Tibial nerve (tissue), 4 donors: Measurements from ENCODE around the gene GALNT4.

Experiments used
- EP300 ChIP-seq, 2 donors: sonication (generic); formaldehyde crosslinking; IDR thresholded peaks; one replicate each; pipeline ENCODE4 v1.6.1; 2017; ENCODE audit warnings: antibody characterized with exemption in 2 of 2, mild to moderate bottlenecking in 1 of 2
- POLR2A ChIP-seq, 2 donors: fragments of 450-650 bp; IDR thresholded peaks; one replicate each; pipeline ENCODE4 v1.6.1; 2017; ENCODE audit warnings: antibody characterized with exemption in 2 of 2, mild to moderate bottlenecking in 2 of 2, moderate library complexity in 2 of 2
- TF ChIP-seq, protein P1 (sequence below), 5 experiments: fragments of 200-600 bp in 3 of 5; fragments of 450-650 bp in 2 of 5; sonication (generic) in 3 of 5; IDR thresholded peaks; one replicate each; pipeline ENCODE4 v1.5.1; 2016 to 2019; ENCODE audit warnings: antibody characterized with exemption in 5 of 5, mild to moderate bottlenecking in 3 of 5, moderate library complexity in 2 of 5

DNA sequence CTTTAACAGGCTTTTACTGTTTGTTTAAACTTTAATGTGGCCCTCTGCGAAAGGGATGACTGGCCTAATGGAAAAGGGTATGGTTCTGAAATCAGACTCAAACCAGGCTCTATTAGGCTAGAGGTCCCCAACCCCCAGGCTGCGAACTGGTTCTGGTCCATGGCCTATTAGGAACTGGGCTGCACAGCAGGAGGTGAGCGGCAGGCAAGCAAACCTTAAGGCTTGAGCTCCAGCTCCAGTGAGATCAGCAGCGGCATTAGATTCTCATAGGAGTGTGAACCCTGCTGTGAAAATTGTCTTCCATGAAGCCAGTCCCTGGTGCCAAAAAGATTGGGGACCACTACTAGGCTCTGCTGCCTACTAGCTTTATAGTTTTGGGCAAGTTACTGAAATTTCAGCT, 11.1 kb downstream of the GALNT4 start:
- TF ChIP-seq POLR2A (IDR thresholded peaks at IDR 0.05) (no peak), EP300 (IDR thresholded peaks at IDR 0.05) (no peak)
- TF ChIP-seq, protein P1, sequence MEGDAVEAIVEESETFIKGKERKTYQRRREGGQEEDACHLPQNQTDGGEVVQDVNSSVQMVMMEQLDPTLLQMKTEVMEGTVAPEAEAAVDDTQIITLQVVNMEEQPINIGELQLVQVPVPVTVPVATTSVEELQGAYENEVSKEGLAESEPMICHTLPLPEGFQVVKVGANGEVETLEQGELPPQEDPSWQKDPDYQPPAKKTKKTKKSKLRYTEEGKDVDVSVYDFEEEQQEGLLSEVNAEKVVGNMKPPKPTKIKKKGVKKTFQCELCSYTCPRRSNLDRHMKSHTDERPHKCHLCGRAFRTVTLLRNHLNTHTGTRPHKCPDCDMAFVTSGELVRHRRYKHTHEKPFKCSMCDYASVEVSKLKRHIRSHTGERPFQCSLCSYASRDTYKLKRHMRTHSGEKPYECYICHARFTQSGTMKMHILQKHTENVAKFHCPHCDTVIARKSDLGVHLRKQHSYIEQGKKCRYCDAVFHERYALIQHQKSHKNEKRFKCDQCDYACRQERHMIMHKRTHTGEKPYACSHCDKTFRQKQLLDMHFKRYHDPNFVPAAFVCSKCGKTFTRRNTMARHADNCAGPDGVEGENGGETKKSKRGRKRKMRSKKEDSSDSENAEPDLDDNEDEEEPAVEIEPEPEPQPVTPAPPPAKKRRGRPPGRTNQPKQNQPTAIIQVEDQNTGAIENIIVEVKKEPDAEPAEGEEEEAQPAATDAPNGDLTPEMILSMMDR (IDR thresholded peaks at IDR 0.05): no peak
